ENCODE results near the gene NOP56.

Gene NOP56

GRCh38 chr20:2651772-2652723 is at the start of gene NOP56:
Gene NOP56 (plus strand): TSS chr20:2652632. CDS start chr20:2652661, 29 bp downstream.
- no peak for FAIRE-seq

GRCh38 chr20:2602746-2603145 is 49.7 kb upstream of the NOP56 start:
- FAIRE-seq, result no peak

- no peak for FAIRE-seq
These were observed 48.5 kb upstream of the NOP56 start for GRCh38 chr20:2603816-2604505.

- no peak for FAIRE-seq
These were observed 48.0 kb upstream of the NOP56 start for GRCh38 chr20:2604506-2604835.

- FAIRE-seq, result peak; percentile 92
These were observed 45.9 kb upstream of the NOP56 start for GRCh38 chr20:2606507-2607006.

GRCh38 chr20:2610326-2610725 is 42.1 kb upstream of the NOP56 start:
- FAIRE-seq, result no peak

- FAIRE-seq, result no peak
These were observed 41.3 kb upstream of the NOP56 start for GRCh38 chr20:2610941-2611720.

- FAIRE-seq, result no peak
These were observed 40.4 kb upstream of the NOP56 start for GRCh38 chr20:2612073-2612472.

- no peak for FAIRE-seq
These were observed 35.8 kb upstream of the NOP56 start for GRCh38 chr20:2616634-2617033.

- FAIRE-seq, result no peak
These were observed 35.2 kb upstream of the NOP56 start for GRCh38 chr20:2617099-2617714.

GRCh38 chr20:2618815-2619214 is 33.6 kb upstream of the NOP56 start:
- FAIRE-seq, result no peak

GRCh38 chr20:2619337-2619736 is 33.1 kb upstream of the NOP56 start:
- FAIRE-seq, result no peak

GRCh38 chr20:2619961-2620595 is 32.4 kb upstream of the NOP56 start:
- no peak for FAIRE-seq

GRCh38 chr20:2624190-2624589 is 28.2 kb upstream of the NOP56 start:
- no peak for FAIRE-seq

- no peak for FAIRE-seq
These were observed 27.4 kb upstream of the NOP56 start for GRCh38 chr20:2625062-2625461.

- no peak for FAIRE-seq
These were observed 25.4 kb upstream of the NOP56 start for GRCh38 chr20:2626853-2627541.

- no peak for FAIRE-seq
These were observed 21.2 kb upstream of the NOP56 start for GRCh38 chr20:2631228-2631627.

GRCh38 chr20:2633381-2633780 is 19.1 kb upstream of the NOP56 start:
- no peak for FAIRE-seq

GRCh38 chr20:2637246-2637645 is 15.2 kb upstream of the NOP56 start:
- no peak for FAIRE-seq

- FAIRE-seq, result no peak
These were observed 12.2 kb upstream of the NOP56 start for GRCh38 chr20:2640260-2640659.

- no peak for FAIRE-seq
These were observed 11.5 kb upstream of the NOP56 start for GRCh38 chr20:2640899-2641298.
